ENCODE data around the gene GPC5.
"Not testable (repeated sequence)": the region's sequence is repeated elsewhere in the genome, so short reads cannot be mapped to it uniquely, and the experiment has no call there.

GPC5 gene

DNA sequence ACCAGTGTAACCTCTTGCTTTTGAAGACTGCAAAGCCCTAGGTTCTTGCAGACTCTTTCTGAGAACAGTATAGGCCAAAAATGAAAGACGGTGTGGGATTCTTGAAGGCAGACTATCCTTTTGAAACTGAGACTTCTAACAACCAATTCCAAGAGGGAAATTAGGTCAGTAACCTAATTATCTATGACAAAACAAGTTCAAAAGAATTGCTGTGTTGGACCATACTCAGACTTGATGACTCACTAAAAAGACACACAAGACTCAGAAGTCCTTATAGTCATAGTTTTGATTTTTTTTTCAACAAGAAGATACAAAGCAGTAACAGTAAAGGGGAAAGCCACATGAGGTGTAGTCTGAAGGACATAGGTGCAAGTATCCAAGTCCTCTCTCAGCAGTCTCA lies 1204.1 kb downstream of the GPC5 start:
- DNase-seq: no peak

DNA sequence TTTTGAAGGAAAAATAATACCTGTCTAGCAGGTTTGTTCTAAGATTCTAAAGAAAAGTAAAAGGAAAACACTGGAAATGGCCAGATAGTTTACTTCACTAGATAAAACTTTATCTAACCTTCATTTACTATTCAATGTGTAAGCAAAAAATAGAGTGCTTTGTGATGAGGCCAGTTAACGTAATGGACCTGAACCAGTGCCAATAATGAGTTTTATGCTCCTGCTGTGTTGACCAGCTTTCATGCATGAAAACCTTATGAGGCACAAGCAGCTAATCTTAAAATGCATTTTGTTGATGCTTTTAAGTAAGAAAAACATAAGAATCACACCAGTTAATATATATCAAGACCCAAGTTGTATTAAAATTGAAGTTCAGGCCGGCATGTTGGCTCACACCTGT lies 1211.0 kb downstream of the GPC5 start:
- no peak for DNase-seq

DNA sequence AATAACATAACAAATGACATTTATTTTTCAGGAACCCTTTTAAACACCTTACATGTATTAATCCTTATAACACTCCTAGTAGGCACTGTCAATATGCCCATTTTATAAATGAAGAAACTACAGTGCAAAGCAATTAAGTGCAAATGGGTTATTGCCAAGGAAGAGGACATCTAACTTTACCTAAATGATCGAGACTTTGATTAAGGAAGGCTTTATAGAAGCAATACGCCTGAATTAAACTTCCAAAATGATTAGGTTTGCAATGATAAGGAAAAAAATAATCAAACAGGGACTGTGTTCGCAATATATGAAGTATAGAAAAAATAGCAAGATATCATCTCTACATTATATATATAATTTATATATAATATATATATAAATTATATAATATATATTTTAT lies 1214.5 kb downstream of the GPC5 start:
- DNase-seq: no peak

DNA sequence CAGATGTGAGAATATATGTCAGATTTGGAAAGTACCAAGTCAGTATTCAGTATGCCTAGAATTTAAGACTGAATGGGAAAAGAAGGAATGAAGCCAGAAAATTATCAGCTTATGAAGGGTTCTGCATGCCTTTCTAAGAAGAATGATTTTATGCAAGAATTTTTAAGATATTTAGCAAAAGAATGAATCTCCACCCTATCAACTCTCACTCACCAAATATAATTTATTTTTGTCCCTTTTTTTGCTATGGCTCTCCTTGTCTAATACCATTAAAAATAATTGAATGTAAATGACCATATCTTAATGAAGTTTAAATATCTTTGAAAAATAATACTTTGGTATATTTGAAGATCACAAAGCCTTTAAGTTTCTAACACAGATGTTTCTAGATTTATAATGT lies 1215.5 kb downstream of the GPC5 start:
- no peak for DNase-seq

DNA sequence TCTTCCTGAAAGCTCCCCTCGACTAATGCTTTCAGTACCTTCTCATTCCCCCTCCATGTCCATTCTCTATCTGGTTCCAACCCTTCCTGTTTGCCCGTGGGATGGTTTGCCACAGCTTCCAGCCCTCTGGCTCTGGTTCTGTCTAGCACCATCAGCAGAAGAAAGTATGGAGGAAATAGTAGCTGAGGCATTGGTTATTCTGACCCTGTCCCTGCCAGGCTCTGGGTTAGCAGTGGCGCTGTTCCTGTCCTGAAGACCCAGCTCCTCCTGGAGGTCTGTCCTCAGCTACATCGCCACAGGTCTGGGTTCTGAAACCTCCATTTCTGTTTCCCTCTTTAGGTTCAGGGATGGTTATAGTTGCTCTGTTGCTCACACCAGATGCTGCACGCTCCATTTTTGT lies 1223.6 kb downstream of the GPC5 start:
- no peak for DNase-seq

DNA sequence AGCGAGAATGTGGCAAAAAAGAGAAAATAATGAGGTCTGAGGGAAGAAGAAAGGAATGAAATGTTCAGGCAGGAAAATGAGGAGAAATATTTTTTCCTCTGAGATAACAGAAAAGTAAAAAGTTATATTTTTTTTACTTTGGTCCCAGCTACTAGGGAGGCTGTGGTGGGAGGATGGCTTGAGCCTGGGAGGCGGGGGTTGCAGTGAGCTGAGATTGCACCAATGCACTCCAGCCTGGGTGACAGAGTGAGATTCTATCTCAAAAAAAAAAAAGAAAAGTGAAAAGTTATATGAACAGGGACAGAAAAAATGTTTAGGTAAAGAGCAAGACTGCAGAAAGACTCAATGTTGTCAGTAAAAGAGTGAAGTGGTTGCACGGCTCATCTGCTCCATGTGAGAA lies 1224.5 kb downstream of the GPC5 start:
- DNase-seq: no peak

DNA sequence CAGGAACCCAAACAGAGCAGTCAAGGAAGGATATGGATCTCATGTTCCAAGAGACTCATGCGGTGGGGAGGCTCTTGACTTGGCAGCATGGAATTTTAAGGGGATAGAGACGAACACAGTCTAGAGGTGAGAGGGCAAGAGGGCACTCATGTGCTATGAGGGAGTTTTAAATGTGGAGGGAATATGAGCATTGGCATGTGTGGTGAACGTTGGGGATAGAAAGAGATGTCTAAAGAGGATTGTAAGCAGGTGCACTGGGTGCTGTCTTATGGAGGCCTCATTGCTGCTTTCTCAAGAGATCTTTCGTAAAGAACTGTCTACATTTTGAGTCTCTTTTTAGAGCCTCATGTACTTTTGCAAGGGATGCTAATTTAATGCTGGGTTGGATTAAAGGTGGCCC lies 1227.9 kb downstream of the GPC5 start:
- no peak for DNase-seq

DNA sequence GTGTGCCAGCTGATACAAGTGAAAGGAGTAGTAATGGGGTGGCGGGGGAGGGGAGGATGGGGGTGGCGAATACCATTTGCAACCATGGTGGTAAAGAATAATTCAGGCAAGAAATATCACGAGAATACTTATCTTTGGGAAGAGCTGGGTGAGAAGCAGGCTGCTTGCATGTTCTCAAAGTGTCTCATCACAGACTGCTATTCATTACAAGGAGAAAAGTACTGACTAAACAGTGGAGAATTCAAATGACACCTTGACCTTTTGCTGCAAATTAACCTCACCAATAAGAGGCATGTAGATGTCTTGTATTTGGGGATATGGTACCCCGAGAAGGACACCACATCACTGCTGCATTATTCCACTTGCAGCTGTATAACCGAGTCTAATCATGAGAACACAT lies 1242.5 kb downstream of the GPC5 start:
- no peak for DNase-seq

DNA sequence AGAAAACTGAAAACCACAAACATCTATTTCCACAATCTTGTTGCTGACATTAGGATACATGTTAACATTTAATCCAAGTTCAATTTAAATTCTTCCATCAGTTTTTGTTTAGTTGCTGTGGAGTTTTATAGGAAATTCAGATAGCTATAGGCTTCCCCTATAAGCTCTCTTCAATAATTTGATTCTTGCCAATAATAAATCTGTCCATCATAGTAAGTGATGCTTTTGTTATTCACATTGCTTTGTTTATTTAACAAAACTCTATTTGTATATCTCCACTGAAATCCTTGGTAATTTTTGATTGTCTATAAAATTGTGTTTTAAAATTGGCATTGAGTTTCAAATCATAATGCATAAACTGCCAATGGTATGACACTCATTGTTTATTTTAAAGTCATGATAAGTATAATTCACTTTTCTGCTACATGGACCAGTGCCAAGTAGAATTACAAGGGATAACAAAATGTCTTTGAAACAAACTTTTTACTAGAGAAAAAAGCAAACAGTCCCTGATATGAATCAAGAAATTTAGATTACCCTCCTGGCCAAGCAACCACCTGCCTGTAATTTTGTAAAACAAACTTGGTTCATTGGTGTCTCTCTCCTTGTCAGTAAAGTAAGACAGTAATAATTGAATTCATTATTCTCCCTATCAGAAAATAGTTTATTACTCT lies 1250.9 kb downstream of the GPC5 start:
- no peak for DNase-seq

DNA sequence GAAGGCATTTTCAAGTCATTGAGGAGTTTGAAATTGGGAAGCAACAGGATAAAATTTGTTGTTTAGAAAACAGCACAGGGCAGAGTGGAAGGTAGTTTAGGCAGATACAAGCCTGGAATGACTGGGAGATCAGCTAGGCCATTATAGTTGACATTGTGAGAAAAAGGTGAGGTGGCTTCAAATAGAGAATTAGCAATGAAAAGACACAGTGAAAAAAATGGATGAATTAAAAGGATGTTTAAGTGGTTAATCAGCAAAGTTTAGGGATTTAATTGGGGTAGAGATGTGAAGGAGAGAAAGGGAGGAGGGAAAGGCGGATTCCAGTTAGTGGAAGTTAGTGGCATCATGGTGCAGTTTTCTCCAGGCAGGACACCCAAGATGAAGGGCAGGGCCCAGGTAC lies 1257.7 kb downstream of the GPC5 start:
- no peak for DNase-seq

DNA sequence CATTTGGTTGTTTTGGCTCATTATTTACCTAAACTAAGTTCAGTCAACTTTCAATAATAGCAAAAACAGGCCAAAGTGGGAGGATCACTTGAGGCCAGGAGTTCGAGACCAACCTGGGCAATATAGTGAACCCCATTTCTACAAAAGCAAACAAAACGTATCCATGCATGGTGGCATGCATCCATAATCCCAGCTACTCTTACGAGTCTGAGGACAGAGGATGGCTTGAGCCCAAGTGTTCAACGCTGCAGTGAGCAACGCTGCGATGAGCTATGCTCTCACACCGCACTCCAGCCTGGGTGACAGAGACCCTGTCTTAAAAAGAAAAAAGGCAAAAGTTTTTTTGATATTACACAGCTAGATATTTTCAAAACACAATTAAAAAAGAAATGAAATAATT lies 1258.2 kb downstream of the GPC5 start:
- no peak for DNase-seq

DNA sequence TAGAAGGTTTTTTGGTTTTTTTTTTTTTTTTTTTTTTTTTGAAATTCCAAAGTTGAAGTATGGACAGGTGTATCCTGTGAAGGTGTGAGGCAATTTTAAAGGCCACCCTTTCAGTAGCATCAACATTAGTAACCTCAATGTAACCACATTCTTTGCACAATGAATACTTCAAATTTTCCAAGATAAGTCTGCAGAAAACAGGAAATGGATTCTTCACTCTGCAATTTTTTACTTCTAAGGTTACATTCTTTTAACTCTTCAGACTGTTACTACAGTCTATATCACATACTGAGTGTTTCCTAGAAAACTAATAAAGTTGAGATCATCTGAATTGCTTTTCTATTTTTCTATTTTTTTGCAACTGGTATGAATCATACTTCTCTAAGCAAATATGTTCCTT lies 1259.1 kb downstream of the GPC5 start:
- no peak for DNase-seq

DNA sequence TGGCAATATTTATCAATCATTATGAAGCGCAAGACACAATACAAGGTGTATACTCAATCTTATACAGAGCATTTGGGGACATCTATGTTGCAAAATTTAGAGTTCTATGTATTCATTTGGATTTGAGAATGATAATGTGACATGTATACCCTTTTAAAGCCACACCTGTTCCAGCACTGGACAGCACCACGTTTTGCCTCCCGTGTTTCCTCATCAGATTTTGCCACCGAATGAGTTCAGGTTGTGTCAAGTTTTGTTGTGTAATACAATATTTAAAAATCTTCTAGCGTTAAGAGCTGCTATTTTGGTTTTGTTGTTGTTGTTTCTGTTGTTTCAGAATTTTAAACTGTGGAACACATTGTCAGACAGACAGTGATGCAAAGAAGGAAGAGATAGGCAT lies 1259.9 kb downstream of the GPC5 start:
- no peak for DNase-seq

DNA sequence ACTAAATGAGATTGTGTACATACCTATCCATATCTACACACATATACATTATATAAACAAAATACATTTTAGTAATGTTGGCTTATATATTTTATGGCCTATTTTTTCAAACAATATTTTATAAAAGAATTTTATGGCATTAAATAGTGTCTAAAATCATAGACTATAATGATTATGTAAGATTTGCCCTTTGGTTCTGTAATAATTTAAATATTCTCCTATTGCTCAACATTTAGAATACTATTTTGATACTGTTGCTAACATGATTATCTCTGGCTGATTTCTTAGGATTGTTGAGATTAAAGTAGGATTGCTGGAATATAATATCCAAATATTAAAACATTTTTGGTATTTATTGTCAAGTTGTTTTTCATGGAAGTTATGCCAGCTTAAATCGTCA lies 1263.0 kb downstream of the GPC5 start:
- DNase-seq: no peak

DNA sequence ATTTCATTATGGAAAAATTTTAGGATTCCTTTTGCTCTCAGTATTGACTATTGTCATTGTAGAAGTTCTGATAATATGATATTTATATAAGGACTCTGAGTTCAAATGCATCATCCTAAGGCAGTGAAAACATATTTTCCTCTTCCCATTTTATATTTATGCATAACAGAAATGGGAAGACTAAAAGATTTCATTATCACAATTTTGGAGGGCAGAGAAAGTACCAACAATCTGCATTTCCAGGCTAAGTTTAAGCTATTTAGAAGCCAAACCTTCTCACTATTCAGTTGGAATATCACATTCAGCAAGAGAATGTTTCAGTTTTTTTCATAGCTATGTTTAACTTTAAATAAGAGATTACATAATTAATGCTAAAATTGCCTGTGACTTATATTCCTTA lies 1269.7 kb downstream of the GPC5 start:
- DNase-seq: no peak

DNA sequence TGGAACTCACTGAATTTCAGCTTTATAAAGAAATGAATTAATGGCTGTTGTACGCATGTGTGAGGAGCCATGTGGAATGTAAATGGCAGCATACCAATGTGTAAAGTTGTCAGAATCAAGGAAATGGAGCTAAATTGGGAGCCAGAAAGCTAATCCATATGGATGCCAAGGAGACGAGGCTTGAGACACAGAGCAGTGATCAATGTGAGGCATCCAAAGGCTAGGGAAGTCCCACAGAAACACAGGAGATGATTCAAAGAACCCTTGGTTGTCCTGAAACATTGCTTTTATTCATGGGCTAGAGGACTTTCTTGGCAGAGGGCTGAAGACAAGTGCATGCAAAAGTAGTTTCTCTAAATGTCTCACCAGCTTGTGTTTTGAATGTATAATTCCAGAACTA lies 1271.7 kb downstream of the GPC5 start:
- no peak for DNase-seq

DNA sequence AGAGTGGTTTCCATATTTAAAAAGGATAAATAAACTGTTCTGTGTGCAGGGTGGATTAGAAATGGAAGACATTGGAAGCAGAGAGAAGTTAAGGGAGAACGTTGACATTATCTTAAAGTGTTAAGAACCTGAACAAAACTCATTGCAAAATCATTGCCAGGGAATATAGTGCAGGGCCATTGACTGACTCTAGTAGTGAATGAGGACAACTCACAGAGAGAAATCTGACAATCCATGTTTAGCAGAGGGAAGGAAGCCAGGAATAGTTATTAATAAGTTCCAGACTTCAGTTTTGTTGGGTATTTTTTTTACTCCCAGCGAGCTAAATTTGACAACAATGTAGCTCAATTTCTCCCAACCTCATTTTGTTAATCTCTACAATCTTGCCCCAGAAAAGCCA lies 1273.4 kb downstream of the GPC5 start:
- DNase-seq: no peak

DNA sequence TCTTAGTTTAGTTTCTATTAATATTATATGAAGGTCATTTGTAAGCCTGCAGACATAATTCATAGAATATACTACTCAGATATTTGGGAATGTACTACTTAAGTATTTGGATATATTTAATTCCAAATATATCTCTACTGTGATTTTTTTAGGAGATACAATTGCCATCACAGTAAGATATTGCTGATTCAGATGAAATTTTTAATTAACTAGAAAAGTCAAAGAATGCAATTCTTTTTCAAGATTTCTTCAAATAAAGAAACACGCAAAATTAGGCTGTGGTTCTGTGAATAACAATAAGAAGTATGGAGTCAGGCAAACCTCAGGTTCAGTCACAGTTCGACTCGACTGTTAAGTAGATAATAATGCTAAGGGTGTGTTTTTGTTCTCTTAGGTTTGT lies 1277.8 kb downstream of the GPC5 start:
- no peak for DNase-seq

DNA sequence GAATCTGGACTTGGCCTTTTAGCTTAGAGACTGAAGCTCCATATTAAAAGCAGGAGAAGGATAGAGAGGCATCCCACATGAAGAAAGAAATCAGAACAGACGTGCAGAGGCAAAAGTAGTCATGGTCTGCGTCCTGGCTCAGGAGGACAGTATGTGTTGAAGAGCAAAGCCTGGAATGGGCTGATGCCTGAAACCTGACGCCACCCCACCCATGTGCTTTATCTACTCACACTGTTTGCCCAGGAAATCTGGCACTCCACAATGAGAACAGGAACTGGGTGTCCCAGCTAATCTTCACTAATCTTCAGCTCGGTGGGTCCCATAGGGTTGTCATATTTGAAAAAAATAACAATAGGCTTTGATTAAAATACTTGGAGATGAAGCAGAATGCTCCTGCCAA lies 1279.2 kb downstream of the GPC5 start:
- no peak for DNase-seq

DNA sequence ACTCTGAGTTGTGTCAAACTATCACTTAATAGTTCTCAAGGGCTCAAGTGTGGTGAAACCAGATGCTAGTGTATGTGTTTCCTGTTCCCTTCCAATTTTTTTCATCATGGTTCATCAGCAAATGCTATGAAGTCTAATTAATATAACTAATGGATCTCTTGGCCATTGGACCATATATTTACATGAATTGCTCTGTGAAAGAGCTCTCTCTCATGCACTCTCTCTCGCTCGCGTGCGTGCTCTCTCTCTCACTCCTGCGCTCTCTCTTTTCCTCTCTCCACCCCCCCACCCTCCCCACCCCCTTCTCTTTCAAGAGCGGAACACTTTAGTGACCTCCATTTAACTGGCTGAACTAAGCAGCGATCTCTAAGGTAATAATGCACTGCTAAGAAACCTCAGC lies 1281.2 kb downstream of the GPC5 start:
- no peak for DNase-seq

DNA sequence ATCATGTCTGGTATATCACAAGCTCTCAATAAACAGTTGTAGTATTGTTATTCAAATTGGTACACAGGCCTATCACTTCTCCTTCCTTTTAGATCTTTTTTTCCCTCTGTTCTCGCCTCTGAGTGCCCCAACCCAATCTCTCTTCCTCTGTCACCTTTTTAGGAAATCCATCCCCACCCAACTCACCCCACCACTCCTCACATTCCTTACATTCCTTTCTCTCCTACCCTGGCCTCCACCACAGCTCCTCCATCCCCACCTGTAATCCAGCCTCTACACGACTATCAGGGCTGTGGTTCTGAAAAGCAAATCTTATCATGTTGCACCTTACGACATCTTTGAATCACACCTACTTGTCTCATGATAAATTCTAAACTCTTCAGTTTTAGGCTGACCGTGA lies 1282.8 kb downstream of the GPC5 start:
- DNase-seq: no peak

DNA sequence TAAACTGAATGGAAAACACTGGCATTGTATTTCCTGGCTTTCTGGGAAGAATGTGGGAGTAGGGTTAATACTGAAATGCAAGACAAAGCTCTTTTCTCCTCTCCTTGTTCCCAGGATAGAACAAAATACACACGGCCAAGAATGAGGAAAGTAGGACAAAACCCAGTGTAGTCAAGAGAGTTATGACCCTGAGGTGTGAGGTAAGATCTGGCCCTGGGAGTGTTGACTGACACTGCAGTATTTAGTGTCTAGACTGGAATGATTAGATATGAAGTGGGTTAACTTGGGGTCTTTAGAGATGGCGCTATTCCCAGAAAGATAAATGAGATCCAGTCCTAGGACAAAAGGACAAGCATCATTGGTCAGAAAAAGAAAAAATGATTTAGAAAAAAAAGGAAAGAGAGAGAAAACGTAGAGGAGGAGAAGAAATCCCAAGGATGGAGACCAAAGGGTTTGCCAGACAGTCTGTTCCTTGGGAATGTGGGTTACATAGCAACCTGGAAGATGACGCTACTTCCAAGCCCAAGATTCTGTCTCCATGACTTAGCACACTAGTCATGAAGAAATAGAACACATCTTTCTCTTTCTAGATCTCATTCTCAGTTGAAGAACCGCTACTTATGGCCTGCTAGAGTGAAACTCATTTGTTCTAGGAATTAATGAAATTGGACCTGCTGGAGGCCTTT lies 1284.6 kb downstream of the GPC5 start:
- DNase-seq: no peak

DNA sequence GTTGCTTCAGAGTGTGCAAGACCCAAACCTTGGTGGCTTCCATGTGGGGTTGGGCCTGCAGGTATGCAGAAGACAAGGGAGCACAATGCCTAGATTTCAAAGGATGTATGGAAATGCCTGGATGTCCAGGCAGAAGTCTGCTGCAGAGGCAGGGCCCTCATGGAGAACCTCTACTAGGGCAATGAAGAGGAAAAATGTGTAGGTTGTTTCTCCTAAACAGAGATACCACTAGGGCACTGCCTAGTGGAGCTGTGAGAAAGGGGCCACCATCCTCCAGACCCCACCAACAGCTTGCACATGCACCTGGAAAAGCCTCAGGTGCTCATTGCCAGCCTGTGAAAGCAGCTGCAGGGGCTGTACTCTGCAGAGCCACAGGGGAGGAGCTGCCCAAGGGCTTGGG lies 1295.6 kb downstream of the GPC5 start:
- DNase-seq: no peak

DNA sequence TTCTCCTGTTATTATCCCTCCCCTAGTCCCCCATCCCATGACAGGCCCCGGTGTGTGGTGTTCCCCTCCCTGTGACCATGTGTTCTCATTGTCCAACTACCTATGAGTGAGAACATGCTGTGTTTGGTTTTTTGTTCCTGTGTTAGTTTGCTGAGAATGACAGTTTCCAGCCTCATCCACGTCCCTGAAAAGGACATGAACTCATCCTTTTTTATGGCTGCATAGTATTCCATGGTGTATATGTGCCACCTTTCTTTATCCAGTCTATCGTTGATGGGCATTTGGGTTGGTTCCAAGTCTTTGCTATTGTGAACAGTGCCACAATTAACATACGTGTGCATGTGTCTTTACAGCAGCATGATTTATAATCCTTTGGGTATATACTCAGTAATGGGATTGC lies 1297.4 kb downstream of the GPC5 start:
- not testable (repeated sequence) for DNase-seq

DNA sequence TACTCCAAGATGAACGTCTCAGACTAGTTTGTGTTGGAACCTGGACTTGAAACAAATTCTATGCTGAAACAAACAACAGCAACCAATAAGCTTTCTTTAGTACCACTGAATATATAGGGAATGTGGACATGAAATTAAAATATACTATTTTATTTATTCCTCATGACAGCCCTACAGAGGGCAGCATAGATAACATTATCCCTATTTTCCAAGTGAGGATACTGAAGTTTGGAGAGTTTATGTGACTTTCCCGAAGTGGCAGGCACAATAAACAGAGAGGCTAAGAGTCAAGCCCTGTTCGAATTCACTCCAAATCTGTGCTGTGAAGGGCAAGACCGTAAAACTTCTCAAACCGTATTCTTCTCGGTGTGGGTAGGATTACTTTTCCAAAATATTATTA lies 1318.3 kb downstream of the GPC5 start:
- DNase-seq: peak in 1 of 2 experiments; percentile 10

All from NCI-H526 (cell line).